Measurements from ENCODE around the gene TPM3.

GRCh38 chr1:154221278-154222001 is 29.5 kb upstream of the TPM3 start:
- TF ChIP-seq CTCF (IDR thresholded peaks at IDR 0.05) (no peak), POLR2AphosphoS5 (IDR thresholded peaks at IDR 0.05; ENCODE audit: low read depth, low read length) (no peak; the same call in 1 of the 2 replicates), REST (IDR thresholded peaks at IDR 0.05; ENCODE audit: insufficient read depth in 1 of 2, low read depth in 2 of 2, low read length in 1 of 2) (no peak), SIN3A (IDR thresholded peaks at IDR 0.05; ENCODE audit: borderline replicate concordance, insufficient read depth, low read depth, low read length) (no peak), TCF7L2 (IDR thresholded peaks at IDR 0.05; ENCODE audit: low read depth, low read length) (no peak)
